ENCODE measurements around the gene MROH8. TPM values are rescaled to one million over a fixed set of nuclear protein-coding genes. Genes with fewer than 3 reads are reported as not detected.

Gene MROH8
- total RNA-seq (2014; rRNA removed; shearing (Covaris generic)), result 0.08 and 2.8 TPM in 2 replicates

DNA sequence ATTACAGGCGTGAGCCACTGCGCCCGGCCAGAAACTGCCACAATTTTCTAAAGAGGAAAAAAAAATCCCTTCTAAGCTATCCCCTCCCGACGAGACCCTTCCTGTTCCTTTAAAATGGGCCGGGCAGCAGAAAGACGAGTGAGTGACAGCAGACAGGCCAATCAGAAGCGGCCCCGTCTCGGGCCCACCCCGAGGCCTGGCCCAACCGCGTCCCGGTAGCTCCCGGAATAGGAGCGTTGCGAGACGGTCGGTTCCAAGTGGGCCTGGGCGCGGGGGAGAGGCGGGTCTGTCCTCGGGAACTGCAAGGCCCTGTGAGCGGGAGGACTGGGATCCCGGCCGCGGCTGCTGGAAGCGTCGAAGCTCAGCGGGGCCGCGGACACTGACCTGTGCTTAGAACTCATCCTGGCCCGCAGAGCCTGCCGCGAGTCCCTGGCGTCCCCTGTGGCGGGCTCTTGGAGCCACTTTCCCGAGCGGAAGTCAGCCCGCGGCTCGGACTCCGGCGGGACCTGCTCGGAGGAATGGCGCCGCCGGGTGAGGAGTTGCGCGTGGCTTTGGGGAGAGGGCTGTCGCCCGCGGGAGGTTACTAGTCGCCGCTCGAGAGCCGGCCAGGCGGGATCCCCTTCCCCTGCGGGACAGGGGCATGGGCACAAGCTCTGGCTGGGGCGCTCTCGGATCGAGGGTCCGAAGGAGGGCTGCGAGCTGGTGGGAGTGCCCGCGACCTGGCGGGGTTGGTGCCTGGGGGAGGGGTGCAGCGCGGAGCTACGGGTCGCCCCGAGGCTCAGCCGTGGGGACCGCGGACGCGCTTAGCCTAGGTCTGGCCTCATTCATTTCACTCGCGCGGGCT is at the start of gene MROH8, which contains the start of gene RPN2:
Gene MROH8 (minus strand): TSS at position 710 of the 844 bp plus-strand sequence.
Gene RPN2 (plus strand): TSS at position 492 of the 844 bp plus-strand sequence. CDS start 27 bp downstream, at position 519.

DNA sequence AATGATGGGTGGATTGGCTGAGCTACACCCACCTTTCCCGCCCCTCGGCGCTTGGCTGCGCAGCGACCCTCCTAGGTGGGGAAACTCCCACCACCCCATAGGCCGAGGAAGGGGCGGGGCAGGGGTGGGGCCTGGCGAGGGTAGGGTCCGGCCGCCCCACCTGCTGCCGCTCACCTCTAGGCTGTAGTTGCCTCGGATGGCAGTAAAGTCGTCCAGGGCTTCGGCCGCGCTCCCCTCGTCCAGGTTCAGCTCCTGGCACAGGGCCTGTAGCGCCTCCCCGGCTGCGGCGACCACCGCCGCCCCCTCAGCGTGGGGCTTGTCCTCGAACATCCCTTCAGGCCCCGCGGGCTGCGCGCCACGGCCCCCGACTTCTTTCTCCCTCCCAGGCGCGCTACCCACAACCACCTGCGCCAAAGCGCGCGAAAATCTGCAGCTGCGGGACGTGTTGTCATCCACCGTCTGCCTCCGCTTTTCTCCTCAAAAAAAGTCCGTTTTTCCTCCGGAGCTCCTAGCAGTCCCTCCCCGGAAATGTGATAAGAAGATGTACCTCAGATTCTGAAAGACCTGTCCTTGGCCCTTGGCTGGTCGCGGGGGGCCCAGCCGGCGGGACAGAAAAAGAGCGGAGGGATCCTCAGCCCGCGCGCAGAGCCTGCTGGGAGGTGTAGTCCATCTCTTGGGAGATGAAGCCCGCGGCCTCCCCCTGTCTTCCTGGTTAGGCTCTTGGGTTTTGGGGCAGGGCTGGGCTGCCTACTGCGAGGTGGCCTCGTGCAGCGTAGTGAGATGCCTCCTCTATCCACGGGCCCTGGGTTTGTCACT is 83.5 kb downstream of the MROH8 start, which contains the start of gene RBL1:
Gene RBL1 (minus strand): TSS at position 399 of the 816 bp plus-strand sequence. CDS start 69 bp downstream, at position 330.

Other genes with a start within 250 kb of the MROH8 start
- 10.6 and 11.9 TPM in 2 replicates for gene SAMHD1, start 227.8 kb downstream of the MROH8 start, total RNA-seq (2014; rRNA removed; shearing (Covaris generic))
- 16.1 and 27.2 TPM in 2 replicates for gene RBL1, start 83.6 kb downstream of the MROH8 start, total RNA-seq (2014; rRNA removed; shearing (Covaris generic))
- 195 and 217 TPM in 2 replicates for gene RPN2, start 218 bp downstream of the MROH8 start, total RNA-seq (2014; rRNA removed; shearing (Covaris generic))
- gene GHRH, start 82.3 kb upstream of the MROH8 start, total RNA-seq (2014; rRNA removed; shearing (Covaris generic)), result not detected in 2 replicates
- 20.7 and 24.5 TPM in 2 replicates for gene MANBAL, start 110.1 kb upstream of the MROH8 start, total RNA-seq (2014; rRNA removed; shearing (Covaris generic))
- gene SRC, start 166.6 kb upstream of the MROH8 start, total RNA-seq (2014; rRNA removed; shearing (Covaris generic)), result 22.2 and 27.8 TPM in 2 replicates

Data from A375 (cell line).